Measurements from ENCODE around the gene STOML2.

Gene STOML2

DNA sequence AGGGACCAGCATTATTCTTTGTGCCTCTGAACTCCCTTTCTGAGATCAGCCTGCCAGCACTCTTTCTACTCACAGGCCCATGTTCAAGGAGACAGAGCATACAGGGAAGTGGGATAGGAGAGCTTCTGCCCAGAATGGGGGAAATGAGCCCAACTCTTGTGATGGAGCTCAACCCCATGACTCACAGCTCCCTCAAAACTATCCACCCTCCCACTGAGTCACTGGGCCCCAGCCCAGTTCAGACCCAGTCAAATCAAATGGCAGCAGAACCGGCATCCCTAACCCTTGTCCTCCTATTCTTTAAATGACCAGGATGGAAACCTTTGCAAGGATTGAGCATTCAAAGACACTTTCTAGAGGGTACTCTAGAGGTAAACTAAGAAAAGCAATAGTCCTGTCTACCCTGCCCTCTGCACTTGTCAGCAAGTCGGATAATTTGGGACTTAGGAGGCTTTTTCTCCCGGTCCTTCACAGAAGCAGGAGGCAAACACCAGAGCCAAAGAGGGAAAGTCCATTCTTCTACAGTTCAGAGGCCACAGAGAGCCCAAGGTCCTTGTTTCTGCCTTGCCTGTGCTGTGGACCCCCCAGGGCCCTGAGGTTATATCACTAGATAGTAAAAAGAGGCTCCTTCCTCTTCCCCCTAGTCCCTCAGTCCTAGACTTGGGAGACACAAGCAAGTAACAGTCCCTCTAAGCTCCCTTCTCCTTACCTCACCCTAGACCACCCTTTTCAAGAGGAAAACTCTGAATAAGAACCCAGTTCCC lies 9.5 kb upstream of the STOML2 start:
- WGBS (ENCODE audit: extremely low coverage, insufficient coverage, insufficient read length) = no CpG with 5 or more reads among the region's 3 CpGs
- Histone ChIP-seq H3K36me3 (ENCODE audit: control insufficient read depth in 1 of 2, insufficient read depth in 2 of 2, low read length in 2 of 2) (peaks cover 12 to 13% of the 10 kb centered on the region in 2 experiments), H3K9ac (ENCODE audit: low read length) (no peak overlapping the region), H3K79me1 (ENCODE audit: low read length) (peaks cover 22% of the 10 kb centered on the region), H3K27me3 (ENCODE audit: insufficient read depth, low read length) (no peaks in the 10 kb centered on the region), H3K14ac (ENCODE audit: low read length) (no peak overlapping the region), H3K18ac (ENCODE audit: low read length) (no peak overlapping the region), H3K23ac (ENCODE audit: low read length) (no peak overlapping the region), H2AFZ (ENCODE audit: insufficient read depth, low read length, poor library complexity) (no peak overlapping the region), H2BK120ac (ENCODE audit: insufficient read depth, low read length, poor library complexity) (peak overlapping the region; percentile 39), H2AK5ac (ENCODE audit: low read length) (peak overlapping the region; percentile 31), H3K79me2 (ENCODE audit: control insufficient read depth, insufficient read depth, low read length, poor library complexity) (peaks cover 5% of the 10 kb centered on the region), H2BK5ac (ENCODE audit: low read depth, low read length, poor library complexity) (no peak overlapping the region), H3K27ac (ENCODE audit: low read depth, low read length) (no peak overlapping the region), H4K12ac (ENCODE audit: low read depth, low read length) (no peak overlapping the region), H4K91ac (ENCODE audit: low read depth, low read length) (peak overlapping the region; percentile 15), H2BK12ac (ENCODE audit: low read length) (peak overlapping the region; percentile 50), H3K4me3 (ENCODE audit: low read depth, low read length) (no peak overlapping the region), H3K4ac (ENCODE audit: low read depth, low read length) (no peak overlapping the region), H3K9me3 (ENCODE audit: insufficient read depth, low read depth, low read length) (no peaks in the 10 kb centered on the region), H4K8ac (ENCODE audit: low read depth, low read length) (no peak overlapping the region), H3K4me2 (ENCODE audit: low read length) (no peak overlapping the region), H3K4me1 (ENCODE audit: control insufficient read depth in 1 of 2, insufficient read depth in 2 of 2, low read length in 2 of 2) (peaks cover 27 to 29% of the 10 kb centered on the region in 2 experiments)
- DNase-seq = peak in 1 of 2 donors; percentile 25

GRCh38 chr9:35111001-35111933 lies 8.3 kb upstream of the STOML2 start:
- Histone ChIP-seq H4K8ac (ENCODE audit: low read depth, low read length) (peak overlapping the region; percentile 55), H3K36me3 (ENCODE audit: control insufficient read depth in 1 of 2, insufficient read depth in 2 of 2, low read length in 2 of 2) (peaks cover 23 to 24% of the 10 kb centered on the region in 2 experiments), H3K9ac (ENCODE audit: low read length) (peak overlapping the region; percentile 86), H4K91ac (ENCODE audit: low read depth, low read length) (peak overlapping the region; percentile 22), H2BK120ac (ENCODE audit: insufficient read depth, low read length, poor library complexity) (peak overlapping the region; percentile 54), H3K79me1 (ENCODE audit: low read length) (peaks cover 22% of the 10 kb centered on the region), H3K14ac (ENCODE audit: low read length) (peak overlapping the region; percentile 47), H3K4me1 (ENCODE audit: control insufficient read depth in 1 of 2, insufficient read depth in 2 of 2, low read length in 2 of 2) (peaks cover 21 to 26% of the 10 kb centered on the region in 2 experiments), H2AFZ (ENCODE audit: insufficient read depth, low read length, poor library complexity) (no peak overlapping the region), H2BK5ac (ENCODE audit: low read depth, low read length, poor library complexity) (peak overlapping the region; percentile 59), H3K23ac (ENCODE audit: low read length) (no peak overlapping the region), H3K4me2 (ENCODE audit: low read length) (peak overlapping the region; percentile 64), H2AK5ac (ENCODE audit: low read length) (peak overlapping the region; percentile 13), H2BK12ac (ENCODE audit: low read length) (no peak overlapping the region), H3K27me3 (ENCODE audit: insufficient read depth, low read length) (no peaks in the 10 kb centered on the region), H4K12ac (ENCODE audit: low read depth, low read length) (peak overlapping the region; percentile 2), H3K18ac (ENCODE audit: low read length) (peak overlapping the region; percentile 77), H3K4ac (ENCODE audit: low read depth, low read length) (peak overlapping the region; percentile 5), H3K79me2 (ENCODE audit: control insufficient read depth, insufficient read depth, low read length, poor library complexity) (peaks cover 5% of the 10 kb centered on the region), H3K4me3 (ENCODE audit: low read depth, low read length) (peak overlapping the region; percentile 83), H3K27ac (ENCODE audit: low read depth, low read length) (peak overlapping the region; percentile 45), H3K9me3 (ENCODE audit: insufficient read depth, low read depth, low read length) (no peaks in the 10 kb centered on the region)
- WGBS (ENCODE audit: extremely low coverage, insufficient coverage, insufficient read length) = no CpG with 5 or more reads among the region's 57 CpGs
- DNase-seq = peak; percentile 97 to 98

DNA sequence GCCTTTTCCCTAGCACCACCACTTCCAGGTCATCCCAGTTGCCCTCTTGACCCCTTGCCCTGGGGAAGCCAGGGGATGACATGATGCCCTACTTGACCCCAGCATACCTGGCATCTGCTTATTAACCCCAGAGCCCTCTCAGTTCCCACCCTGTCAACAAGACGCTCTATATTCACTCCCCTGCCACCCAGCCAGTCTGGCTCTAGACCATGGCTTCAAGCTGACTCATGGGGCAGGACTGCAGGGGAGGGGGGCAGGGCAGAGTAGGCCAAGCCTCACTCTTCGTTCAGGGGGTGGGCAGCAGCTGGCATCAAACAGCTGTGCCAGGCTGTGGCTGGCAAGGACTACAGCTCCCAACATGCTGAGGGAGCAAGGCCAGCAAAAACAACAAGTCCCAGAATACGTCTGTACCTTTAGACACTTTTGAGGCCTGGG lies 7.4 kb upstream of the STOML2 start:
- Histone ChIP-seq H3K27me3 (ENCODE audit: insufficient read depth, low read length) (no peaks in the 10 kb centered on the region), H3K14ac (ENCODE audit: low read length) (no peak overlapping the region), H2BK5ac (ENCODE audit: low read depth, low read length, poor library complexity) (no peak overlapping the region), H3K18ac (ENCODE audit: low read length) (no peak overlapping the region), H3K23ac (ENCODE audit: low read length) (no peak overlapping the region), H4K8ac (ENCODE audit: low read depth, low read length) (no peak overlapping the region), H3K27ac (ENCODE audit: low read depth, low read length) (no peak overlapping the region), H3K9me3 (ENCODE audit: insufficient read depth, low read depth, low read length) (no peaks in the 10 kb centered on the region), H2AK5ac (ENCODE audit: low read length) (no peak overlapping the region), H3K79me1 (ENCODE audit: low read length) (peaks cover 19% of the 10 kb centered on the region), H3K9ac (ENCODE audit: low read length) (no peak overlapping the region), H3K4me1 (ENCODE audit: control insufficient read depth in 1 of 2, insufficient read depth in 2 of 2, low read length in 2 of 2) (peaks cover 21 to 25% of the 10 kb centered on the region in 2 experiments), H3K4me2 (ENCODE audit: low read length) (peak overlapping the region; percentile 64), H3K4ac (ENCODE audit: low read depth, low read length) (no peak overlapping the region), H3K4me3 (ENCODE audit: low read depth, low read length) (no peak overlapping the region), H4K12ac (ENCODE audit: low read depth, low read length) (no peak overlapping the region), H4K91ac (ENCODE audit: low read depth, low read length) (no peak overlapping the region), H2BK120ac (ENCODE audit: insufficient read depth, low read length, poor library complexity) (no peak overlapping the region), H3K79me2 (ENCODE audit: control insufficient read depth, insufficient read depth, low read length, poor library complexity) (peaks cover 5% of the 10 kb centered on the region), H3K36me3 (ENCODE audit: control insufficient read depth in 1 of 2, insufficient read depth in 2 of 2, low read length in 2 of 2) (peaks cover 32 to 33% of the 10 kb centered on the region in 2 experiments), H2BK12ac (ENCODE audit: low read length) (no peak overlapping the region), H2AFZ (ENCODE audit: insufficient read depth, low read length, poor library complexity) (no peak overlapping the region)
- no peak for DNase-seq
- WGBS (ENCODE audit: extremely low coverage, insufficient coverage, insufficient read length) = no CpG with 5 or more reads among the region's 3 CpGs

DNA sequence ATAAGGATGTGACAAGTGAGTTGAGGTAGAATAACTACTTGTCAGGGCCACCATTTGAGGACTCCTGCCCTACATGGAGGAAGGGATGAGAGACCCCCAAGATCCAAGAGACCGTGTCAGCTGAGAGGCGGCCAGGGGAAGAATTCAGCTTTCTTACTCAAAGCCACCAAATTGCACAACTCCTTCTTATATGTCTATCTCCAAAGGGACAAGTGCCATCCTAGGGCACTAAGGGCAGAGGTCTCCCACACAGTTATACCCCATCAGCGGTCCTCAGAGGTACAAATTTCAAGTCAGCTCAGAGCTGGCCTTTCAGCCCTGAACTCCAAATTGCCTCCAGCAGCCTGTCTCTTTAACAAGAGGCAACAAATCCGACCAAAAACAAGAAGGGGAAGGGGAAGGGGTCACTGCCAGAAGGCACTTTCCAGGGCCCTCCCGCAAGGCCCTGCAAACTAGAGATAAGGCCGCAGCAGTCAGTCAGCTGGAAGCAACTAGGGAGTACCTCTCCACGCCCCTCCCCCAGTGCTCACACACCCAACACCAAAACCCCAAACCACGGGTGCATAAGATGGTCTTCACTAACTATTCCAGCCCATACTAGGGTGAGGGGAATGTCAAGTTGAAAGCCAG lies 6.1 kb upstream of the STOML2 start:
- Histone ChIP-seq H3K4me3 (ENCODE audit: low read depth, low read length) (no peak overlapping the region), H3K79me2 (ENCODE audit: control insufficient read depth, insufficient read depth, low read length, poor library complexity) (peaks cover 5% of the 10 kb centered on the region), H3K14ac (ENCODE audit: low read length) (no peak overlapping the region), H3K18ac (ENCODE audit: low read length) (no peak overlapping the region), H3K27me3 (ENCODE audit: insufficient read depth, low read length) (no peaks in the 10 kb centered on the region), H4K12ac (ENCODE audit: low read depth, low read length) (no peak overlapping the region), H2AK5ac (ENCODE audit: low read length) (no peak overlapping the region), H2BK12ac (ENCODE audit: low read length) (no peak overlapping the region), H2BK5ac (ENCODE audit: low read depth, low read length, poor library complexity) (no peak overlapping the region), H3K9me3 (ENCODE audit: insufficient read depth, low read depth, low read length) (no peaks in the 10 kb centered on the region), H3K27ac (ENCODE audit: low read depth, low read length) (no peak overlapping the region), H3K4me2 (ENCODE audit: low read length) (no peak overlapping the region), H4K8ac (ENCODE audit: low read depth, low read length) (no peak overlapping the region), H3K4ac (ENCODE audit: low read depth, low read length) (no peak overlapping the region), H3K23ac (ENCODE audit: low read length) (no peak overlapping the region), H3K9ac (ENCODE audit: low read length) (no peak overlapping the region), H2AFZ (ENCODE audit: insufficient read depth, low read length, poor library complexity) (no peak overlapping the region), H3K36me3 (ENCODE audit: control insufficient read depth in 1 of 2, insufficient read depth in 2 of 2, low read length in 2 of 2) (peaks cover 43 to 44% of the 10 kb centered on the region in 2 experiments), H3K4me1 (ENCODE audit: control insufficient read depth in 1 of 2, insufficient read depth in 2 of 2, low read length in 2 of 2) (peaks cover 13 to 15% of the 10 kb centered on the region in 2 experiments), H3K79me1 (ENCODE audit: low read length) (peaks cover 8% of the 10 kb centered on the region), H4K91ac (ENCODE audit: low read depth, low read length) (no peak overlapping the region), H2BK120ac (ENCODE audit: insufficient read depth, low read length, poor library complexity) (no peak overlapping the region)
- WGBS (ENCODE audit: extremely low coverage, insufficient coverage, insufficient read length) = no CpG with 5 or more reads among the region's 8 CpGs
- no peak for DNase-seq

All from trophoblast cell (in vitro differentiated cells and primary cell).